ENCODE results near the gene MCHR1. TPM values are rescaled to one million over a fixed set of nuclear protein-coding genes. Genes with fewer than 3 reads are reported as not detected.

Gene MCHR1, protein sequence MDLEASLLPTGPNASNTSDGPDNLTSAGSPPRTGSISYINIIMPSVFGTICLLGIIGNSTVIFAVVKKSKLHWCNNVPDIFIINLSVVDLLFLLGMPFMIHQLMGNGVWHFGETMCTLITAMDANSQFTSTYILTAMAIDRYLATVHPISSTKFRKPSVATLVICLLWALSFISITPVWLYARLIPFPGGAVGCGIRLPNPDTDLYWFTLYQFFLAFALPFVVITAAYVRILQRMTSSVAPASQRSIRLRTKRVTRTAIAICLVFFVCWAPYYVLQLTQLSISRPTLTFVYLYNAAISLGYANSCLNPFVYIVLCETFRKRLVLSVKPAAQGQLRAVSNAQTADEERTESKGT
- total RNA-seq = not detected

DNA sequence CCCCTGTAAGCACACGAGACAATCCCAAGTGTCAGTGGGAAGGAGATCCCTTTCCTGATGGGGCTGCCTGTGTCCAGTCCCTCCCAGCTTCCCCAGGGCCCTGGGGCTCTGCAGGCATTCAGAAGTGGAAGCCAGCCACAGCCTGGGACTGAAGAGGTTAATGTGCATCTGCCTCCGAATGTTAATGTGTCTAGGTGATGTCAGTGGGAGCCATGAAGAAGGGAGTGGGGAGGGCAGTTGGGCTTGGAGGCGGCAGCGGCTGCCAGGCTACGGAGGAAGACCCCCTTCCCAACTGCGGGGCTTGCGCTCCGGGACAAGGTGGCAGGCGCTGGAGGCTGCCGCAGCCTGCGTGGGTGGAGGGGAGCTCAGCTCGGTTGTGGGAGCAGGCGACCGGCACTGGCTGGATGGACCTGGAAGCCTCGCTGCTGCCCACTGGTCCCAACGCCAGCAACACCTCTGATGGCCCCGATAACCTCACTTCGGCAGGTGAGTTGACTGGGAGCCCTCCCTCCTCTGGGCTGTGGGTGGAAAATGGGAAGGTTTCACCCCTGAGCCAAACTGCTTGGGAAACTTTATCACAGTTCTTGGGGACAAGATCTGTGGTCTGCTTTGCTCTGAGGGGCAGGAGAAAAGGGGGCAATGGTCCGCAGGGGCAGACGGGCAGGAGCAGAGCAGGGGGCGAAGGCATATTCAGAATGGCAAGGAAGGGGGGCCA is at the start of gene MCHR1:
MCHR1 (plus strand) TSS at position 236 of the 715 bp plus-strand sequence; CDS start at position 405, 169 bp downstream.
- Mint-ChIP-seq H3K4me3 (no peak within 1 kb of the TSS), H3K9me3 (no peaks in the 10 kb centered on the region), H3K27ac (no peak within 1 kb of the TSS), H3K27me3 (peaks cover 14% of the 10 kb centered on the region), H3K36me3 (ENCODE audit: low read depth) (no peaks in the 10 kb centered on the region), H3K4me1 (peaks cover 24% of the 10 kb centered on the region)
- CTCF ChIA-PET = interaction anchor here (0.6 to 1.7 kb wide), 5 partner anchors 13 to 262 kb away, joined by 3 read pairs; no protein-coding TSS in a partner anchor
- POLR2A ChIA-PET = no interaction called here
- no peak for DNase-seq

DNA sequence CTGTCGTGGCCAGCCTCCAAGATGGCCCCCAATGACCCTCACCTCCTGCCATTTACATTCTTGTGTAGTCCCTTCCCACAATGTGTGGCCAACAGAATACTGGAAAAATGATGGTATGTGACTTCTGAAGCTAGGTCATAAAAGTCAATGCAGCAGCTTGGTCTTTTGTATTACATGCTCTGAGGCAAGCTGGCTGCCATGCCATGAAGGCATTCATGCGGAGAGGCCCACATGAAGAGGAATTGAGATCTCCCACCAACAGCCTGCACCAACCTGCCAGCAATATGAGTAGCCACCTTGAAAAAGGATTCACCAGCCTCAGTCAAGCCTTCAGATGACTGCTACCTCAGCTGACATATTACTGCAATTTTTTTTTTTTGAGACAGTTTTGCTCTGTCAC is 47.4 kb upstream of the MCHR1 start:
- H3K4me1 Mint-ChIP-seq = peaks cover 45% of the 10 kb centered on the region

DNA sequence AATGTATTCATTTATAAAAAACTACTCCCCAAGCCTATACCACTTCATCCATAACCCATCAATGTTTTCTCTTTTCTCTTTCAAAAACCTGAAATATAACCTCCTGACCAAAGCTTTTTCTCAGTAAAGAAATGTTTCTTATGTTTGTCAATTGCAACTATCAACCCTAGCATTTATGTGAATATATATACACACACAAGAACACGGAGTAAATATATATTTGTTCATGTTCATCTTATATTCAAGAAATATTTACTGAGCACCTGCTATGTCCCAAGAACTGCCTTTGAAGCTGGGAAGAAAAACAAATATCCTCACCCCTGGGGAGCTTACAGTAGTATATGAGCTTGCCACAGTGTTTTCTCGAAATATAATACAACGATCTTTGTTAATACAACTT is 46.2 kb upstream of the MCHR1 start:
- CTCF ChIA-PET = interaction anchor here (0.6 to 1.1 kb wide), 3 partner anchors 13 to 266 kb away, joined by 3 to 4 read pairs (median 4); no protein-coding TSS in a partner anchor
- H3K4me1 Mint-ChIP-seq = peaks cover 49% of the 10 kb centered on the region

More for the DNA sequence above, 47.4 kb upstream of the MCHR1 start:
- POLR2A ChIA-PET = interaction anchor here (0.6 kb wide), 1 partner anchor 51 kb away, joined by 3 read pairs; no protein-coding TSS in a partner anchor
- Mint-ChIP-seq H3K9me3 (no peaks in the 10 kb centered on the region), H3K4me3 (no peak overlapping the region), H3K27me3 (no peaks in the 10 kb centered on the region), H3K36me3 (ENCODE audit: low read depth) (peaks cover 3% of the 10 kb centered on the region), H3K27ac (no peak overlapping the region)
- CTCF ChIA-PET = interaction anchor here (0.6 to 0.7 kb wide), 2 partner anchors 15 to 261 kb away, joined by 3 to 5 read pairs; no protein-coding TSS in a partner anchor
- DNase-seq = no peak

DNA sequence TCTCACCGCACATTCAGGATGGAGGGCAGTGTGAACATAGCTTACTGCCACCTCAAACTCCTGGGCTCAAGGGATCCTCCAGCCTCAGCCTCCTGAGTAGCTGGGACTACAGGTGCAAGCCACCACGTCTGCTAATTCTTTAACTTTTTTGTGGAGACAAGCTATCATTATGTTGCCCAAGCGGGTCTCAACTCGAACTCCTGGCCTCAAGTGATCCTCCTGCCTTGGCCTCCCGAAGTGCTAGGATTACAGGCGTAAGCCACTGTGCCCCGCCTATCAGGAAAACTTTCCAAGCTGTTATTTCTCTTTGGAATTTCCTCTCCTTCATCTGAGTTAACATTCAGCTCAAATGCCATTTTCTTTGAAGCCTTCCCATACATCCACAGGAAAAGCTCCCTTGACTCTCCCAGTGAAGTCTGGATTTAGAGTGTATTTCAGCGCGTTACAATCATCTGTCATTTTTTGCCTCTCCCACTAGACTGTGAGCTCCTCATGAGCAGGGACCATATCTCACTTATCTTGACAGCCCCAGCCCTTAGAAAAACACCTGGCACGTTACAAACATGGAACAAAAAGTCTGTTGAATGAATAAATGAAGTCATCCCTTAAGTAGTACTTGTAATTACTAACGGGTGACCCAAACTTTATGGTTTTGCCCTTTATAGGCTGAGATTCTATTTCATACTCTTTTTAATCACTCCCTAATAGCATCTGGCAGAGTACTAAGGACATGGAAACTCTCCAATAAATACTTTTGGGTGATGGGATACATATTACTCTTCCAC is 45.0 kb upstream of the MCHR1 start:
- ChIA-PET CTCF (interaction anchor here (1.0 to 1.4 kb wide), 4 partner anchors 13 to 265 kb away, joined by 3 to 4 read pairs (median 4); no protein-coding TSS in a partner anchor), POLR2A (interaction anchor here (0.6 kb wide), 2 partner anchors 107 to 454 kb away, joined by 4 read pairs; no protein-coding TSS in a partner anchor)
- Mint-ChIP-seq H3K27ac (no peak overlapping the region), H3K4me1 (peaks cover 40% of the 10 kb centered on the region), H3K27me3 (no peaks in the 10 kb centered on the region), H3K36me3 (ENCODE audit: low read depth) (peaks cover 3% of the 10 kb centered on the region), H3K4me3 (peak overlapping the region; percentile 90), H3K9me3 (no peaks in the 10 kb centered on the region)
- DNase-seq = no peak

More for the DNA sequence above, 46.2 kb upstream of the MCHR1 start:
- POLR2A ChIA-PET = no interaction called here
- no peak for DNase-seq
- Mint-ChIP-seq H3K9me3 (no peaks in the 10 kb centered on the region), H3K27me3 (no peaks in the 10 kb centered on the region), H3K27ac (no peak overlapping the region), H3K4me3 (no peak overlapping the region), H3K36me3 (ENCODE audit: low read depth) (peaks cover 3% of the 10 kb centered on the region)

DNA sequence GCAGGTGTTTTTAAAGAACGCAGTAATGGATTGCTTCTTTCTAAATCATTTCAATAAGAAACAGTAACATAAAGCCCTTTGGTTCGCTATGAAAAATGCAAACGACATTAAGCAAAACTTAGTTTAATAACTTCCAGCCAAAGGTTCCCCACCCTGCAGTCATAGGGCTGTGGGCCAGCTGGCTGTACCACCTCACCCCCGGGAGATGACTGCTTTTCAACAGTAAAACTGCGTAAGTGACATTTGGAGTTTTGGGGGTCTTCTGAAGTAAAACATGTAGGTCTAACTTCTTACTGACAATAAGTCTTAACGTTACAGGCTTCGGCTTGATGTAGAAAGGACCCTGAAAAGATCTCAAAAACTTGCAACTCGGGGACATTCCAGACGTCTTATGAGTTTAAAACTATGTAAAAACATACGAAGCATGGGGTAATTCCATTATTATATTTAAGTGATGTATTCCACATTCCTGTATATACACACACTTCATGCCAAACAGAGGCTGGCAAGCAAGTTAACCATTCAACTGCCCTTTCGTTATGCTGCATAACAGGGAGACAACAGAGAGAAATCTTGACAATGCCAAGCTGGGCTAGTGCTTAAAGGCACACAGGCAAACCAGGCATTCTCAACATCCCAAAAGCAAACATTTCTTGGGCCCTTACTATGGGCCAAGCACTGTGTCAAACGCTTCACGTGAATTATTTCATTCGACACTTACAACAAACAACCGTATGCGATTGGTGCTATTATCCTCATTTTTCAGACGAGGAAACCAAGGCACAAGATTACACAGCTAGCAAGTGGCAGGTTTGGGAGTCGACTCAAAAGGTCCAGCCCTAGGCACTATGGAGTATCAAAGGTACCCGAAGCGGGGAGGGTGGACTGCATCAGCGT is 44.0 kb upstream of the MCHR1 start:
- CTCF ChIA-PET = interaction anchor here (0.5 to 1.4 kb wide), 3 partner anchors 25 to 195 kb away, joined by 4 read pairs; no protein-coding TSS in a partner anchor
- Mint-ChIP-seq H3K4me3 (peak overlapping the region; percentile 90), H3K27me3 (no peaks in the 10 kb centered on the region), H3K36me3 (ENCODE audit: low read depth) (peaks cover 3% of the 10 kb centered on the region), H3K27ac (peak overlapping the region; percentile 87), H3K4me1 (peaks cover 38% of the 10 kb centered on the region), H3K9me3 (no peaks in the 10 kb centered on the region)
- no peak for DNase-seq
- POLR2A ChIA-PET = no interaction called here

DNA sequence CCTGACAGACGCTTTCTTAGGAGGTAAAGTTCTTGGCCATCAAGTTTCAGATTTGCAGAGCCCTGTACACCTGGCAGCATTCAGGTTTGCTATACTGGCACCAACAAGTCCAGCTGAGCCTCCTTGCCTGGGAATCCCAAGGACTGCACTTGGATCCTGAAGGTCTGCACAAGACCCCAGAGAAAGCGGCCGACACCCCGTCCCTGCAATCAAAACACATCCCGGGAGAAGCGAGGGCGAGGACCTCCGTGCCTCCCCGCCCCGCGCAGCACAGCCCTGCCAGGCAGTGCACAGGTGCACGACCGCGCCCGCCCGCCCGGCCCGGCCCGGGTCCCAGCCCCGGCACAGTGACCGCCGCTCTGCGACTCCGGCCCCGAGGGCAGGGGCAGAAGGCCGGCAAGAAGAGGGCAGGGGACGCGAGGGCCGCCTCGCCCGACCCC is 43.3 kb upstream of the MCHR1 start:
- H3K27ac Mint-ChIP-seq = peak overlapping the region; percentile 87
- H3K9me3 Mint-ChIP-seq = no peaks in the 10 kb centered on the region
- H3K36me3 Mint-ChIP-seq (ENCODE audit: low read depth) = peaks cover 3% of the 10 kb centered on the region
- POLR2A ChIA-PET = interaction anchor here (0.6 kb wide), 1 partner anchor 11 kb away, joined by 4 read pairs; no protein-coding TSS in a partner anchor
- H3K27me3 Mint-ChIP-seq = no peaks in the 10 kb centered on the region
- CTCF ChIA-PET = interaction anchor here (1.1 to 1.4 kb wide), 2 partner anchors 26 to 111 kb away, joined by 3 to 4 read pairs; no protein-coding TSS in a partner anchor
- peak overlapping the region; percentile 90 for H3K4me3 Mint-ChIP-seq
- peaks cover 38% of the 10 kb centered on the region for H3K4me1 Mint-ChIP-seq
- DNase-seq = no peak

DNA sequence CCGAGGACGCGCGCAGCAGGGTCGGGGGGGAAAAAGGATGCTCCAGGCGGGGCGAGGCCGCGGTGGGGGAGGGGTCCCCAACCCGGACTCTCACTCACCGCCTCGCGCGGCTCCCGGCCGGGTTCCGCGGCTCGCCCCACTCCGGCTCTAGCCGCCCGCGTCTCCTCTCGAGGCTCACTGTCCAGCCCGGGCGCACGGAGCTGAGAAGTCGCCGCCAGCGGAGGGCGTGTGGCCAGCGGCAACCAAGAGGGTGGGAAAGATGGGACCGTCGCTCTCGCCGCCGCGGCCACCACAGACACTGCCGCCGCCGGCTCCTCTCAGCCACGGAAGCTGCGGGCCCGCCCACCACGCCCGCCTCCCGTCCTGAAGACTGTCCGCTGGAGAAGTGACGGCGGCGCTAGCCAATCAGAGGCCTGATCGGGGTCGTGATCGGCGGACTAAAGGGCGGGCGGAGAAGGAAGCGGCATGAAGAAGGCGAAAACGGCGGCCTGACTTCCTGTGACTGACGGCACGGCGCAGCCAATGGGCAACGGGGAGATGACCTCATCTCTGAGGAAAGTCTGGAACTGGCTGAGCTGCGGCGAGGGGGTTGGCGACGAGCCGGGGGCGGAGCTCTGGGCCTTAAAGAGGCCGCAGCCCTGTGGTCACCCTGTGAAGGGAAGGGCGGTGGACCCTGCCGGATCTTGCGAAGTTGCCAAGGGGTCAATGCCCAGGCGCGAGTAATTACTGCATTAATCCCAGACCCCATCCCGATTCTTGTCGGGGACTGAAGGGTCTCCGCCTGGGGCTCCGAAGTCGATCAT is 42.7 kb upstream of the MCHR1 start, which contains the start of gene MRTFA:
MRTFA (minus strand) TSS at position 340 of the 803 bp plus-strand sequence.
- ChIA-PET CTCF (interaction anchor here (0.6 to 1.4 kb wide), 11 partner anchors 10 to 280 kb away, joined by 3 to 15 read pairs (median 4); no protein-coding TSS in a partner anchor), POLR2A (interaction anchor here (0.6 to 1.0 kb wide), 2 partner anchors 10 to 104 kb away, joined by 4 to 5 read pairs; no protein-coding TSS in a partner anchor)
- H3K9me3 Mint-ChIP-seq = no peaks in the 10 kb centered on the region
- H3K27me3 Mint-ChIP-seq = no peaks in the 10 kb centered on the region
- DNase-seq = peak; percentile 100
- peaks cover 35% of the 10 kb centered on the region for H3K4me1 Mint-ChIP-seq
- H3K4me3 Mint-ChIP-seq = peak within 1 kb of the TSS; percentile 90
- peak within 1 kb of the TSS; percentile 96 for H3K27ac Mint-ChIP-seq
- H3K36me3 Mint-ChIP-seq (ENCODE audit: low read depth) = peaks cover 3% of the 10 kb centered on the region

DNA sequence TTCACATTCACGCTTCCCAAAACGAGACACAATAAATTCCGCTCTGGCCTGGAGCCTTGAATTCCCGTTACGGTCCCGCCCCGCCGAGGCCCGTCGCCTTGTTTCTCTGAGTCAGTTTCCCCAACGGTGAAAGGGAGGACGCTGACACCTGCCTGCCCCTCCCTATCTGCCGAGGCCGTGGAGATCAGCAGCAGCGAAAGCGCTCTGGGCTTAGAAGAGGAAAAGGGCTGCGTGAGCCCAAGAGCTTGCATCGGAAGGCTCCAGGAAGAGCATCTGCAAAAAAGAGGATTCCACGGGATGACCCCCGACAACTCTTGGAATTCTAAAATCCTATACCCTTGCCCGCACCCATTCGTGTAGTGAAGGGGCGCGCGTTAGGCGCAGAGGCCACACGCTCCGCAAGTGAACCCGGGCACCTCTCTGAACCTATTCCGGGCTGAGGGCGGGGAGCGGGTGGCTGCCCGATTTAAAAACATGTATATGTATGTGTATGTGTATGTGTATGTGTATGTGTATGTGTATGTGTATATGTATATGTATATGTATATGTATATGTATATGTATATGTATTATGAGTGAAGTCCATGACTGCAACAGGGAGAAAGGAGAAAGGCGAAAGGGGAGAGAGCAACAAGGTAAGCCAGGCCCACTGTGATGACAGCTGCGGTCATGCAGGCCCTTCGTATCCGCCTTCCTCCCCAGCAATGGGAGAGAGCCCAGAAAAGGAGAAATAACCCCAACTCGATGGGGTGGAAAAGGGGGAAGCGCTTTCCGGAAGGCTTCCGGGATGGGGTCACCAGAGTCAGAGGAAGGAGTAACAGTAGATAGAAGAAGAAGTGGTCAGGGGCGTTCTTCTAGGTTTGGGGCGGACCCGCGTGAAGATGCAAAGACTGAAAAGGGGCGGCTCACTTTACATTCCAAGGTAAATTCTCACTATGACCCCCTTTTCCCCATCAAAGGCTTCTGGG is 41.8 kb upstream of the MCHR1 start:
- no peaks in the 10 kb centered on the region for H3K27me3 Mint-ChIP-seq

DNA sequence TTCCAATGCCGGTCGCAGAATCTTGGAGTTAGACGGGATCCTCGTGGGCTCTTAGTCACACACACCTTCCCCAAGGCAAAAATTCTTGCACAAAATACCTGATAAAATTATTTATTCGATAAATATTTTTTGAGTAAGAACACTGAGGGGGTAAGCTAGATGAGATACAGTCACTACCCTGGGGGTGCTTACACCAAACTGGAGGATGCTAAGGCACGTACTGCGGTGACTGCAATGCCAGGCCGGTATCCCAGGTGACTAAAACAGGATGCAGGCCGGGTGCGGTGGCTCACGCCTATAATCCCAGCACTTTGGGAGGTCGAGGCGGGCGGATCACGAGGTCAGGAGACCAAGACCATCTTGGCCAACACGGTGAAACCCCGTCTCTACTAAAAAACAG is 41.0 kb upstream of the MCHR1 start:
- Mint-ChIP-seq H3K36me3 (ENCODE audit: low read depth) (peaks cover 3% of the 10 kb centered on the region), H3K9me3 (no peaks in the 10 kb centered on the region), H3K4me1 (peaks cover 24% of the 10 kb centered on the region), H3K27me3 (no peaks in the 10 kb centered on the region), H3K27ac (no peak overlapping the region), H3K4me3 (peak overlapping the region; percentile 88)
- DNase-seq = no peak
- ChIA-PET CTCF (interaction anchor here (0.7 to 1.0 kb wide), 3 partner anchors 14 to 201 kb away, joined by 3 to 4 read pairs (median 3); no protein-coding TSS in a partner anchor), POLR2A (no interaction called here)

More for the DNA sequence above, 41.8 kb upstream of the MCHR1 start:
- peaks cover 30% of the 10 kb centered on the region for H3K4me1 Mint-ChIP-seq
- H3K36me3 Mint-ChIP-seq (ENCODE audit: low read depth) = peaks cover 3% of the 10 kb centered on the region
- H3K27ac Mint-ChIP-seq = peak overlapping the region; percentile 96
- ChIA-PET CTCF (interaction anchor here (0.7 to 1.0 kb wide), 6 partner anchors 9 to 262 kb away, joined by 3 to 15 read pairs (median 4); no protein-coding TSS in a partner anchor), POLR2A (interaction anchor here (1.0 kb wide), 1 partner anchor 105 kb away, joined by 5 read pairs; no protein-coding TSS in a partner anchor)
- peak overlapping the region; percentile 88 for H3K4me3 Mint-ChIP-seq
- peak; percentile 62 for DNase-seq
- no peaks in the 10 kb centered on the region for H3K9me3 Mint-ChIP-seq

DNA sequence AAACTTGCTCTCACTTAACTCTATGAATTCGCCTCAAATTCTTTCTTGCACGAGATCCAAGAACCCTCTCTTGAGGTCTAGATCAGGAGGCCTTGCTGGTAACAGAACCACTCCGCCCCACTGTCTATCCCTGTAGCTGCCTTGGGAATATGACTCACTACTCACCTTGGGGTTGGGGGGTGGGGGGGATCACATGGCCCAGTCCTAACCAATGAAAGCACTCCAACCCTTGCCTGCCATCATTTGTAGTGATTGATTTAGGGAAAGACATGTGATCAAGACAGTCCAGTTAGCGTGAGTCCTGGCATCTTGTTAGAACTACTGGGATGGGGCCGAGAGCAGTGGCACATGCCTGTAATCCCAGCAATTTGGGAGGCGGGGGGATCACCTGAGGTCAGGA is 38.0 kb upstream of the MCHR1 start:
- Mint-ChIP-seq H3K9me3 (no peaks in the 10 kb centered on the region), H3K4me1 (peaks cover 11% of the 10 kb centered on the region), H3K4me3 (no peak overlapping the region), H3K27ac (no peak overlapping the region), H3K27me3 (no peaks in the 10 kb centered on the region), H3K36me3 (ENCODE audit: low read depth) (no peaks in the 10 kb centered on the region)
- CTCF ChIA-PET = interaction anchor here (0.6 to 2.0 kb wide), 3 partner anchors 42 to 1149 kb away, joined by 4 to 7 read pairs (median 4); no protein-coding TSS in a partner anchor
- POLR2A ChIA-PET = no interaction called here
- no peak for DNase-seq
